DLD1 (cell line): ENCODE results near the gene ZMYM4.

Experiments used
- in situ Hi-C: cut with HindIII; loops from 2 replicates; pipeline ENCODE4 v1.10.0; 2017; ENCODE audit warnings: low sequenced_read_pairs

ZMYM4 gene

DNA sequence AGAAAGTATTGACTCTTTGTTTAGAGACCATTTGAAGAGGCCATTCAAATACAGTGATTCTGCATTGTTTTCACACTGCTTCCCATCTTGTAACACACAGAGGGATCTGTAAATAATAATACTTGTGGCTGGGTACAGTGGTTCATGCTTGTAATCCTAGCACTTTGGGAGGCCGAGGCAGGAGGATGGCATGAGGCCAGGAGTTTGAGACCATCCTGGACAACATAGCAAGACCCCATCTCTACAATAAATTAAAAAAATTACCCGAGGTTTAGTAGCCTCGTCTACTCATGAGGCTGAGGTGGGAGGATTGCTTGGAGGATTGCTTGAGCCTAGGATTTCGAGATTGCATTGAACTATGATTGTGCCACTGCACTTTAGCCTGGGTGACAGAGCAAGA lies 5.7 kb downstream of the ZMYM4 start:
- in situ Hi-C loops: no loop called here

DNA sequence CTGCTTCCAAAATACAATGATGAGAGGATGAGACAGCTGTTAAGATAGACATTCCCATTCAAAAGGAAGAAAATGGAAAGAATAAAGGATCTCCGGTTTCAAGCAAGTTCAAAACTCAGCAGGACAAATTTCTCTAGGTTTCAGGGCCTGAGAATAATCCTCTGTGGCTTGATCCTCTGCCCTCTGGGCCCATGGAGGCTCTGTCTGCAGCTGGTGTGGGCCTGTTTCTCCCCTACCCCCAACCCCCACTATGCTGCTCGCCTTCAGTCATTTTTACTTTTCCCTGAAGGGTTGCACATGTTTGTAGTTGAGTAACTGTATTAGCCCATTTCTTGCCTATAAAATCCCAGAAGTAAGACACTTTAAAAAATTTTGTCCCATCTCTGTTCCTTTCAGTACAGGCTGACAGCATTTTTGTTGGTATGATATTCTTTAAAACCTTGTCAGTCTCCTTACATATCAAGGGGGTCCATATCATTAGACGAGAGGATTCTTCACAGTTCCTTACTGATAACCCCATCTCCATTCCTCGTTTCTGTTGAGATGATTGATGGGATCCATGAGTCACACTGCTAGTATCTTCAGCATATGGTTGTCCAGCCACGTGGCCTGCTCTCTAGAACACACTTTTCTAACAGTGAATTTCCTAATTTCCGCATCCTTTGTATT lies 10.5 kb downstream of the ZMYM4 start:
- in situ Hi-C loops: no loop called here

DNA sequence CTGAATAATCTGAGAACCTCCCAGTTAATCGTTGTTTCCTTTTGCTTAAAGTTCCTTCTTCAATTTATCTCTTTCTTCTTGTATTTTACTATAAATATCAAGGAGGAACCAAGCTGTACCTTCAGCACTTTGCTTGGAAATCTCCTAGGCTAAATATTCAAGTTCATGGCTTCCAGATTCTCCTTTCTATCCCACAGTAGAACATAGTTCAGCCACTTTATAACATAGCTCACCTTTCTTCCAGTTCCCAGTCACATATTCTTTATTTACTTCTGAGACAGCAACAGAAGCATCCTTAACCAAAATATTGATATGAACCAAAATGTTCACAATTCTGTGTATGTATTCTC lies 11.0 kb downstream of the ZMYM4 start:
- in situ Hi-C loops: no loop called here

DNA sequence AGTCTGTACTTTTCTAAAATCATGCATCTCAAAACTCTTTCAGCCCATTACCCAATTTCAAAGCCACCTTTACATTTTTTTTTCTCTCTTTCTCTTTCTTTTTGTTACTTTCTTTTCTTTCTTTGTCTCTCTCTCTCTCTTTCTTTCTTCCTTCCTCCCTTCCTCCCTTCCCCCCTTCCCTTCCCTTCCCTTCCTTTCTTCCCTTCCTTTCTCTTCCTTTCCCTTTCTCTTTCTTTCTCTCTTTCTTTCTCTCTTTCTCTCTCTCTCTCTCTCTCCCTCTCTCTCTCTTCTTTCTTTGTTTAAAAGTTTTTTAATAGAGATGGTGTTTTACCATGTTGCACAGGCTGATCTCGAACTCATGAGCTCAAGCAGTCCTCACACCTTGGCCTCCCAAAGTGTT lies 11.5 kb downstream of the ZMYM4 start:
- in situ Hi-C loops: no loop called here

DNA sequence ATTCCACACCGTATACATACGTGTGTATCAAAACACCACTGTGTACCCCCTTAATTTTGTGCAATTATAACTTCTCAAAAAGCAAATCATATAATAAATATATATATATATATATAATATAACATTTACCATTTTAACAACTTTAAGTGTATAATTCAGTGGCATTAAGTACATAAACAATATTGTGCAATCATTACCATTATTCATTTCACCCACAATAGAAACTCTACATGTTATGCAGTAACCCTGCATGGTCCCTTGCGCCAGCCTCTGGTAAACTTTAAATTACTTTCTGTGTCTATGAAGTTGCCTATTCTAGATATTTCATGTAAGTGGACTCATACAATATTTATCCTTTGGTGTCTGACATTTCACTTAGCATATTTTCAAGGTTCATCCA lies 13.1 kb downstream of the ZMYM4 start:
- in situ Hi-C loops: no loop called here

DNA sequence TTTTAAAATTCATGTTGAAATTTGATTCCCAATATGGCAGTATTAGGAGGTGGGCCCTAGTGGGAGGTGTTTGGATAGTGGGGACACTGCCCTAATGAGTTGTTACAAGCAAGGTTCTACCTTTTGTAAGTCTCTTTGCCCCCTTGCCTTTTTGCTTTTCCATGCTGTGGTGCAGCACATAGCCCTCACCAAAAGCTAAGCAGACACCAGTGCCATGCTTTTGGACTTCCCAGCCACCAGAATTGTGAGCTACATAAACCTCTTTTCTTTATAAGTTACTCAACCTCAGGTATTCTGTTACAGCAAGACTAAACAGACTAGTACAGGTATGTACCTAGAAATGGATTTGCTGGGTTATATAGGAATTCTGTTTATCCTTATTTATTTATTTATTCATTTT lies 13.7 kb downstream of the ZMYM4 start:
- in situ Hi-C loops: no loop called here

DNA sequence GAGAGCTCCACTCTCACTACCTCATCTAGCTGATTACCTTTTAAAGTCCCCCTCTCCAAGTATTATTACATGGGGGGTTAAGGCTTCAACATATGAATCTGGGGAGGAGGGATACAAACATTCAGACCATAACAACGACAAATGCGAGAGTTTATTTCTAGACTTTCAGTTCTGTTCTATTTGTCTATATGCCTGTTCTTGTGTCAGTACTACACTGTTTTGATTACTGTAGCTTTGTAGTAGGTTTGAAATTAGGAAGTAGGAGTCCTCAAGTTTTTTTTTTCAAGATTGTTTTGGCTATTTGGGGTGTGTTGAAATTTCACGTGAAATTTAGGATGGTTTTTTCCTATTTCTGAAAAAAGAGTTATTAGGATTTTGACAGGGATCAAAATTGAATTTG lies 16.3 kb downstream of the ZMYM4 start:
- in situ Hi-C loops: no loop called here

DNA sequence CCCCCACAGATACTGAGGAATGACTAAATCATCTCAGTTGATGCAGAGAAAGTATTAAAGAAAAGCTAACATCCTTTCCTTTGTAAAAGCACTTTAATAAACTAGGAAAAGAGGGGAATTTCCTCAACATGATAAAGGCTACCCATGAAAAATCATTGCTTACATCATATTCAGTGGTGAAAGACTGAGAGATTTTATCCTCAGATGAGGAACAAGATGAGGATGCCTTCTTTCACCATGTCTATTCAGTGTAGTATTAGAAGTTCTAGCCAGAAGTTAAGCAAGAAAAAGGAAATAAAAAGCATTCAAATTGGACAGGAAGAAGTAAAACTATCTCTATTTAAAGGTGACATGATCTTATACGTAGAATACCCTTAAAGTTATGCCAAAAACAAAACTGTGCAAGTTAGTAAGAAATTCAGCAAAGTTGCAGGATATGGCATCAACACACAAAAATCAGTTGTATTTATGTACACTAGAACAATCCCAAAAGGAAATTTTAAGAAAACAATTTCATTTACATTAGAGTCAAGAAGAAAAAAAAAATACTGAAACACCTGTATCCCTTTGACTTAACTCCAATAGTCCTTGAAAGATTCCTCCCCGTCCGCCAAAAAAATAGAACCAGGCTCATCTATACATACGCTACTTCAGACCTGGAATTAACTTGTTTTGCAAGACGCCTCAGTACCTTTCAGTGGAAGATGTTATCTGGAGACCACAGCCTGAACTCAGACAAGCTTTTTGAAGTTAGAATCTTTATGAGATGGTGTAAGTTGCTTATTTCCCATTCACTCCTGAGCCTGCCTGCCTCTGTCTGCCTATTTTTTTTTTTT lies 17.5 kb downstream of the ZMYM4 start:
- in situ Hi-C loops: no loop called here

DNA sequence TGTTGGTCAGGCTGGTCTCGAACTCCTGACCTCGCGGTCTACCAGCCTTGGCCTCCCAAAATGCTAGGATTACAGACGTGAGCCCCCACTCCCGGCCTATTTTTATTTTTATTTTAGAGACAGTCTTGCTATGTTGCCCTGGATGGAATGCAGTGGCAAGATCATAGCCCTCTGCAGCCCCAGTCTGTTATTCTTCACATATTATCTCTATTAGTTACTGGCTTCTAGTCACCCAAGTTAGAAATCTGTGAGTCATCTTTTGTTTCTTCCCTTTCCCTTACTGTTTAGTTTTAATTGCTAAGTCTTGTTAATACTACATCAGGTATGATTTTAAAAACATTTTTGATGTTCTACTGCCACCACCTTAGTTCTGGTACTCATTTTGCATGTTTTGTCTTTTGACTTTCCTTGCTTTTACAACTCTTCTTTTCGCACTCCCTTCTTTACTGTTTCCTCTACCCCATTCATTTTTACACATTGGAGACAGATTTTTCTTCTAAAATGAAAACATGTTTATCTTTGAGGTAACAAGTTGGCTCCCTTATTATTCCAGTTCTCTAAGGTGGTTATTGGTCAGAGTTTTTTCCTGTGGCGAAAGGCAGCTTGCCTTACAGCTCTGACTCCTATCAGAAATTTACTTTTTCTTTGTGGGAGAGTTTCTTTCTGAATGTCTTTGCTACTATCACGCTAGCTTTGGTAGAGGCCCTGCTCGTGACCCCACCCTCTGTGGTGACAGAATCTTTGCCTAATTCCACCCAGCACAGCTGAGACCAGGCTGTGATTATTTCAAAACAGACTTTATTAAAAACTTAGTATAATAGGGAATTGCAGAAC lies 19.5 kb downstream of the ZMYM4 start:
- in situ Hi-C loops: no loop called here

DNA sequence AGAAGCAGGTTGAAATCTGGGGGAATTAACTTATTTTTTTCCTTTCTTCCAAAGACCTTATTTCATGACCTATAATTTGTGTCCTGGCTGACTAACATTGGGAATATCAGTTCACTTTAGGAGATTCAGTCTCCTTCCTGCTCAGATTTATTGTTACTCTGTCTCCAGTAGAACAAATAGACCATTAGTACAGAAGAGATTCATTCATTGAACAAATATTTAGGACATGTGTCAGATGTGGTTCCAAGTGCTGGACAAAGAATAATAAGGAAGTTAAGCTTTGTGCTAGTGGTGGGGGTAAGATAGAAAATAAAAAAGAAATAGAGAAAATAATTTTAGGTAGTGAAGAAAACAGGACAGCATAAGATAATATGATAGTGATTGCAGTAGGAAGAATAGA lies 20.3 kb downstream of the ZMYM4 start:
- in situ Hi-C loops: no loop called here

DNA sequence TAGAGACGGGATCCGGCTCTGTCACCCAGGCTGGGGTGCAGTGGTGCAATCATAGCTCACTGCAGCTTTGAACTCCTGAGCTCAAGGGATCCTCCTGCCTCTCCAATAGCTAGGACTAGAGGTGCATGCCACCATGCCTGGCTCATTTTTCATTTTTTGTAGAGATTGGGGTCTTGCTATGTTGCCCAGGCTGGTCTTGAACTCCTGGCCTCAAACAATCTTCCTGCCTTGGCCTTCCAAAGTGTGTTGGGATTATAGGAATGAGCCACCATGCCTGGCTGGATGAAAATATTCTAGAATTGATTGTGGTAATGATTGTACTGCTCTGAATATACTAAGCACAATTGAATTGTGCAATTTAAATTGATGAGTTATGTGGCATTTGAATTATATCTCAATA lies 21.9 kb downstream of the ZMYM4 start:
- in situ Hi-C loops: no loop called here

DNA sequence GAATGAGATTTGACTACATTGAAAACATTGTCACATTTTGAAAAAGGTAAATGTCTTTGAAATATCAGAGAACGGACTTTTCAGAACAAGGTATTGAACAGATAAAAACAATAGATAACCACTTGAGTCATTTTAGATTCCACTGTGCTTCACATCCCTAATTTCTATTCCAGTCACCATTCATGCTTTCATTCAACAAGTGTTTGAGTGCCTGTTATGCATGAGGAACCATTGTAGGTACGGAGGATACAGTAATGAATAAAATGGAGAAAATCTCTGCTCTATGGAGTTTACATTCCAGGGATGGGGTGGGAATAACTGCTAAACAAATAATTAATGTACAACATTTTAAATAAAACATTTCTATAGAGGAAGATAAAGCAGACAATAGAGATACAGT lies 26.3 kb downstream of the ZMYM4 start:
- in situ Hi-C loops: no loop called here

DNA sequence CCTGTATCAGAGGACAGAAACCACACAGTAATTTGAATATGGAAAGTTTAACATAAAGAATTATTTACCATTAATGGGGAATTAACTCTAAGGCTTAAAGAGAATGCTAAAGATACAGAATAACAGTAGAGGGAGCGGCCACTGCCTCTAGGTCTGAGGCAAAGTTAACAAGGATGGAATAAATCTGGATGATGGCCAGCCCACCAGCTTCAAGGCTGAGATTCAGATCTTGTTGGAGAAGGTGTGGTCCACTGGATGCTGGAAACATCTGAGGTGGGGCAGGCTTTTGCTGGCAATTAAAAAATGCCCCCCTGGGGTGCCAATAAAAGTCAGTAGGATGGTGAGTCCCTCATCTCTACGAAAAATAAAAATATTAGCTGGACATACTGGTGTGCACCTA lies 29.4 kb downstream of the ZMYM4 start:
- in situ Hi-C loops: no loop called here

DNA sequence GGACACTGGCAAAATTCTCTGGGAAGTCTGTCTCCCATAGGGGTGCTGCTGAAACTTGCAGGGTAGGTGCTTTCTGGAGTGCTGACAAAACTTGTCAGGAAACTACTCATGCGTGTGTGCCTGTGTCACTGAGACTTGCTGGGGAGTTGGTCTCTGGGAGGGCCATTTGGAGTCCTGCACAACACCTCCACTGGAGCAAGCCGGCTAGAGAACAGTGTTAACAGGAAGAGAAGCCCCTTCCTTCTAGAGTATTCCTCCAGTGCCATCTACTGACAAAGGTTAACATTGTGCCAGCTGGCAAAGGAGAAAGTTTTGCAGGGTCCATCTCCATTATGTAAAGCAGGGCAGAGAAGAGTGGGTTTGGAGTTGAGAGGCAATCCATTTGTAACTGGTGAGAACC lies 30.0 kb downstream of the ZMYM4 start:
- in situ Hi-C loops: no loop called here

DNA sequence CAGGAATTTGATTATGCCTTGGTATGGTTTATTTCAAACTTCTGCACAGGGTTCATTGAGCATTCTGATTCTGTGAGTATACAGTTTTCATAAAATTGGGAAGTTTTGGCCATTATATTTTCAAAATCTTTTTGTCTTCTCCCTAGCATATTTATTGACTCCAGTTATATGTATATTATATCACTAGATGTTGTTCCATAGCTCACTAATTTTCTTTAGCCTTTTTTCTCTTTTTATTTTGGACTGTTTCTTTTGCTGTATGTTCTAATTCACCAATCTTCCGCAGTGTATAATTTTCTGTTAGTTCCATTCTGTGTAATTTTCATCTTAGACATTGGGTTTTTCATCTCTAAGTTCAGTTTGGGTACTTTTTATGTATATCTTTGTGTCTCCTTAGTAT lies 31.9 kb downstream of the ZMYM4 start:
- in situ Hi-C loops: no loop called here

DNA sequence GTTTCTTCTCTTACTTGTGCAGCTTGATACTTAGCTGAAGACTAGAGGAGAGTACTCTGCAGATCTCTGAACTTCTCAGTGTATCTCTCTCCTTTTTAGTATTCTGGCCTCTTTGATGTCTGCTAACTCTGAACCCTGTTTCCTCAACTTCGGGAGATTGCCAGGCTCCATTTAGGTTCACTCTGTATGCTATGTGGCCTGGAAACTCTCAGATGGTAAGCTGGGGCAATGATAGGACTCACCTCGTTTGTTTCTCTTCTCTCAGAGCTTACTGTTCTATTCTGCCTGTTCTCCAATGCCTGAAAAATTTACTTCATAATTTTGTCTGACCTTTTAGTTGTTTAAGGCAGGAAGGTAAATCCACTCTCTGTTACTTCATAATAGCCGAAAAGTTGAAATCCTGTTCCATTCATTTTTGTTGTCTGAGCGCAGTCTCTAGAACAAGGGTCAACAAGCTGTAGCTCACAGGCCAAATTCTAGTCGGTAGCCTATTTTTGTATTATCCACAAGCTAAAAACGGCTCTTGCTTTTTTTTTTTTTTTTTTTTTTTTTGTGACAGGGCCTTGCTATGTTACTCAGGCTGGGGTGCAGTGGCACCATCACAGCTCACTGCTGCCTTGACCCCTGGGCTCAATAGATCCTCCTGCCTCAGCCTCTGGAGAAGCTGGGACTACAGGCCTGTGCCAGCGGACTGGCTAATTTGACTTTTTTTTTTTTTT lies 33.3 kb downstream of the ZMYM4 start:
- in situ Hi-C loops: no loop called here

DNA sequence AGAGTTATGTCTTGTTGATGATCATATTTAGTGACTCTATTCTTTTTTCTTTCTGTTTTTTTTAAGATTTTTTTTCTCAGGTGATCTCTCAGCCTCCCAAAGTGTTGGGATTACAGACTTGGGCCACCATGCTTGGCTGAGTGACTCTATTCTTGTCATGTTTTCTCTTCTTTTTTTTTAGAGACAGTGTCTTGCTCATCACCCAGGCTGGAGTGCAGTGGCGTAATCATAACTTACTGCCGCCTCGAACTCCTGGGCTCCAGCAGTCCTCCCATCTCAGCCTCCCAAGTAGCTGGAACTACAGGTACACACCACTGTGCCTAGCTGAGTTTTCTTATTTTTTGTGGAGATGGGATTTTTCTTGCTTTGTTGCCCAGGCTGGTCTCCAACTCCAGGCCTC lies 36.9 kb downstream of the ZMYM4 start:
- in situ Hi-C loops: no loop called here

DNA sequence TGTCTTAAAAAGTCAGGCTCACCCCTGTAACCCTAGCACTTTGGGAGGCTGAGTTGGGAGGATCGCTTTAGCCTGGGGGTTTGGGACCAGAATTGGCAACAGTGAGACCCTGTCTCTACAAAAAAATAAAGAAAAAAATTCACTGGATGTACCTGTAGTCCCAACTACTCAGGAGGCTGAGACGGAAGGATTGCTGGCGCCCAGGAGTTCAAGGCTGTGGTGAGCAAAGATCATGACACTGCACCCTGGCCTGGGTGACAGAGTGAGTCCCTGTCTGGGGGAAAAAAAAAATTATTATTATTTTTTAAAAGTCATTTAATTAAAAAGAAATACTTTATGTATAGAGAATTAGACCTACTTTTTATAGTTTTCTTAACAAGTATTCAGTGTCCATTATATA lies 47.1 kb downstream of the ZMYM4 start:
- in situ Hi-C loops: no loop called here

DNA sequence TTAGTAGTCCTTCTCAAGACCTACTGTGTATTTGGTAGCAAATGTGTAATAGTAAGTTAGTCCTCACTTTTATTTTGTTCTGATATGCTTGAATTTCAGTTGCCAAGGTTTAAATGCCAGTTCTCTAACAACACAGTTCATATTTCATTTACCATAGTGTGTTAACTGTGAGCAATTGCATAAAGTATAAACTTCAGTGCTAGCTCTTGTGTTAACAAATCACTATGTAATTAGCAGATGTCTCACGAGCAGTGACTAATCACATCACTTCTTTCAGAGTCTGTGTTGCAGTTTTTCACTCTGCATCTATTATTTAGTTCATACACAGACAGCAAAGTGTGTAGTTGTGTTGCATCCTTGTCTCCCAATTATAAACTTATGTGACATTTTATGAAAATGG lies 47.8 kb downstream of the ZMYM4 start:
- in situ Hi-C loops: no loop called here

DNA sequence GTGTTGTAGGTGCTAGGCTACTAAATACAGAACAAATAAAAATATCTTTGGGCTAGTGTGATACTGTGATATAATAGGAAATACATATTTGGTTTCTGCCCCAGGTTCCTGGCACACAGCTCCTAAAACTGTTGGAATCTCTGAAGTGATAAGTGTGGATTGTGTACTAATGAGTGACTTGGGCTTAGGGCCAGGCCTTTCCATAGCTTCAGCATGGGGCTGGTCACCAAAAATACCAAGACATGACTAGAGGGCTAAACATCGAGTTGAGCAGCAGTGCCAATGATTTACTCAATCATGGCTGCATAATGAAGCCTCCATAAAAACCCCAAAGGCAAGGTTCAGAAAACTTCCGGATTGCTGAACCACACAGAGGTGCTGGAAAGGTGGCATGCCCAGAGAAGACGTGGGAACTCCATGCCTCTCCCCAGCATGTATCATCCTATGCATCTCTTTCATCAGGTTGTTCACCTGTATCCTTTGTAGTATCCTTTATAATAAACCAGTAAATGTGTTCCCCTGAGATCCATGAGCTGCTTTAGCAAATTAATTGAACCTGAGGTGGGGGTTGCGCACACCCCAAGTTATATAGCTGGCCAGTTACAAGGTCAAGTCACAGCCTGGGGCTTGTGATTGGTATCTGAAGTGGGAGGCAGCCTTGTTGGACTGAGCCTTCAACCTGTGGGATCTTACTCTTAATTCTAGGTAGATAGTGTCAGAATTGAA lies 51.6 kb downstream of the ZMYM4 start:
- in situ Hi-C loops: no loop called here

DNA sequence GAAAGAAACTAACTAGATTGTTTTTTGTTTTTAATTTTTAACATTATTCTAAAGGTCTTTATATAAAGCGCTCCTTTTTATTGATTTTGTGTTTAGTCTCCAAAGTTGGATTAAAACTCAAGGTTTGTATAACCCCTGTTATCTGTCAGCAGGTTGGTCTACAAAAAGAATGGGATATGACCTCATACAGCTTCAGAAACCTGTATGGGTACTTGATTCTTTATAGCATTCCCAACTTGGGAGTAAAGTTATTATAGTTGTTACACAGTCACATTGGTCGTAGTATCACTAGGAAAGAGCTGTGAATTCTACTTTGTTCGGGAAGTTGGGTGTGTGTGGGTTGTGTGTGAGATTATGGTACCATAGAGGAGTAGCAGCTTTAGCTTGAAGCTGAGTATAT lies 52.4 kb downstream of the ZMYM4 start:
- in situ Hi-C loops: no loop called here
